Adipocyte (in vitro differentiated cells): ENCODE measurements around the gene ADAMTSL4.
"Not testable (repeated sequence)": the region's sequence is repeated elsewhere in the genome, so short reads cannot be mapped to it uniquely, and the experiment has no call there.

Source experiments
- DNase-seq: peaks from one replicate; pipeline ENCODE4 v3.0.0-alpha.2; 2015; ENCODE audit warnings: low read depth
- H3K27me3 ChIP-seq: replicated peaks from 2 replicates; pipeline ENCODE4 v1.7.0; 2013; ENCODE audit warnings: mild to moderate bottlenecking, low read length, moderate library complexity; ENCODE audit not compliant: control insufficient read depth, insufficient read depth
- H3K36me3 ChIP-seq: 2 replicates; pipeline ENCODE4 v1.7.0; 2013; ENCODE audit warnings: low read length, mild to moderate bottlenecking, moderate library complexity; ENCODE audit not compliant: control insufficient read depth, insufficient read depth, severe bottlenecking
- H3K4me1 ChIP-seq: 2 replicates; pipeline ENCODE4 v1.7.0; 2013; ENCODE audit warnings: mild to moderate bottlenecking, low read length, moderate library complexity; ENCODE audit not compliant: control insufficient read depth, insufficient read depth
- H3K4me3 ChIP-seq: 2 replicates; pipeline ENCODE4 v1.7.0; 2013; ENCODE audit warnings: mild to moderate bottlenecking, low read length, moderate library complexity
- H3K9ac ChIP-seq: 2 replicates; pipeline ENCODE4 v1.7.0; 2013; ENCODE audit warnings: mild to moderate bottlenecking, low read length, moderate library complexity
- H3K9me3 ChIP-seq: 2 replicates; pipeline ENCODE4 v1.7.0; 2013; ENCODE audit warnings: mild to moderate bottlenecking, low read length, moderate library complexity; ENCODE audit not compliant: control insufficient read depth

ADAMTSL4 gene

GRCh38 chr1:150580966-150581365, 31.8 kb downstream of the ADAMTSL4 start:
- not testable (repeated sequence) for H3K9me3 ChIP-seq, DNase-seq, H3K4me3 ChIP-seq, H3K27me3 ChIP-seq, H3K4me1 ChIP-seq, H3K9ac ChIP-seq
- H3K36me3 ChIP-seq = peaks cover 15% of the 10 kb centered on the region

- H3K9me3 ChIP-seq, DNase-seq, H3K27me3 ChIP-seq, H3K4me3 ChIP-seq, H3K4me1 ChIP-seq, H3K9ac ChIP-seq: not testable (repeated sequence)
- H3K36me3 ChIP-seq = peaks cover 11% of the 10 kb centered on the region
Observed at GRCh38 chr1:150581437-150581836, 32.2 kb downstream of the ADAMTSL4 start.

- H3K36me3 ChIP-seq, H3K9me3 ChIP-seq, DNase-seq, H3K4me3 ChIP-seq, H3K4me1 ChIP-seq, H3K27me3 ChIP-seq, H3K9ac ChIP-seq: not testable (repeated sequence)
Observed at GRCh38 chr1:150581962-150582361, 32.8 kb downstream of the ADAMTSL4 start.

- no peaks in the 10 kb centered on the region for H3K9me3 ChIP-seq
- H3K27me3 ChIP-seq = no peaks in the 10 kb centered on the region
- H3K36me3 ChIP-seq = peaks cover 1% of the 10 kb centered on the region
- no peak overlapping the region for H3K4me3 ChIP-seq
- peak; percentile 38 for DNase-seq
- peaks cover 7% of the 10 kb centered on the region for H3K4me1 ChIP-seq
- H3K9ac ChIP-seq = no peak overlapping the region
Observed at GRCh38 chr1:150582371-150582770, 33.2 kb downstream of the ADAMTSL4 start.

GRCh38 chr1:150596095-150596892, 47.1 kb downstream of the ADAMTSL4 start:
- H3K36me3 ChIP-seq = no peaks in the 10 kb centered on the region
- H3K4me1 ChIP-seq = no peaks in the 10 kb centered on the region
- no peaks in the 10 kb centered on the region for H3K27me3 ChIP-seq
- H3K4me3 ChIP-seq = no peak overlapping the region
- no peak overlapping the region for H3K9ac ChIP-seq
- no peaks in the 10 kb centered on the region for H3K9me3 ChIP-seq
- DNase-seq = no peak

- no peak overlapping the region for H3K9ac ChIP-seq
- H3K4me1 ChIP-seq = no peaks in the 10 kb centered on the region
- H3K27me3 ChIP-seq = no peaks in the 10 kb centered on the region
- H3K4me3 ChIP-seq = no peak overlapping the region
- H3K36me3 ChIP-seq = no peaks in the 10 kb centered on the region
- no peaks in the 10 kb centered on the region for H3K9me3 ChIP-seq
- DNase-seq = no peak
Observed at GRCh38 chr1:150596976-150597375, 47.8 kb downstream of the ADAMTSL4 start.

- H3K27me3 ChIP-seq, H3K4me3 ChIP-seq, H3K9ac ChIP-seq, H3K4me1 ChIP-seq, H3K9me3 ChIP-seq, DNase-seq, H3K36me3 ChIP-seq: not testable (repeated sequence)
Observed at GRCh38 chr1:150598346-150598745, 49.1 kb downstream of the ADAMTSL4 start.

GRCh38 chr1:150601540-150601939, 52.3 kb downstream of the ADAMTSL4 start:
- no peak overlapping the region for H3K4me3 ChIP-seq
- peaks cover 18% of the 10 kb centered on the region for H3K4me1 ChIP-seq
- H3K9me3 ChIP-seq = no peaks in the 10 kb centered on the region
- DNase-seq = no peak
- H3K9ac ChIP-seq = no peak overlapping the region
- H3K36me3 ChIP-seq = no peaks in the 10 kb centered on the region
- H3K27me3 ChIP-seq = no peaks in the 10 kb centered on the region

- H3K9me3 ChIP-seq, DNase-seq, H3K9ac ChIP-seq, H3K27me3 ChIP-seq, H3K4me3 ChIP-seq, H3K36me3 ChIP-seq: not testable (repeated sequence)
- H3K4me1 ChIP-seq = peaks cover 18% of the 10 kb centered on the region
Observed at GRCh38 chr1:150602372-150602771, 53.2 kb downstream of the ADAMTSL4 start.

GRCh38 chr1:150603711-150604110, 54.5 kb downstream of the ADAMTSL4 start:
- Histone ChIP-seq H3K27me3 (no peaks in the 10 kb centered on the region), H3K9ac (peak overlapping the region; percentile 63), H3K4me3 (no peak overlapping the region), H3K4me1 (peaks cover 18% of the 10 kb centered on the region), H3K9me3 (no peaks in the 10 kb centered on the region), H3K36me3 (no peaks in the 10 kb centered on the region)
- no peak for DNase-seq

- no peak for DNase-seq
- peaks cover 18% of the 10 kb centered on the region for H3K4me1 ChIP-seq
- H3K9me3 ChIP-seq = no peaks in the 10 kb centered on the region
- no peaks in the 10 kb centered on the region for H3K36me3 ChIP-seq
- peak overlapping the region; percentile 63 for H3K9ac ChIP-seq
- peak overlapping the region; percentile 38 for H3K4me3 ChIP-seq
- no peaks in the 10 kb centered on the region for H3K27me3 ChIP-seq
Observed at GRCh38 chr1:150604226-150604588, 55.0 kb downstream of the ADAMTSL4 start.

- H3K4me1 ChIP-seq = peaks cover 25% of the 10 kb centered on the region
- not testable (repeated sequence) for H3K4me3 ChIP-seq, DNase-seq
Observed at GRCh38 chr1:150605451-150605731, 56.2 kb downstream of the ADAMTSL4 start.

More at GRCh38 chr1:150605451-150605731, 56.2 kb downstream of the ADAMTSL4 start:
- not testable (repeated sequence) for H3K27me3 ChIP-seq, H3K36me3 ChIP-seq, H3K9ac ChIP-seq, H3K9me3 ChIP-seq
